K562 (cell line): ENCODE data around the gene JUND. TPM values are rescaled to one million over a fixed set of nuclear protein-coding genes. Genes with fewer than 3 reads are reported as not detected.

Source experiments
- ATAC-seq: fragments of 200-7000 bp; cut with Tn5 transposase; 3 replicates; pipeline ENCODE4 v1.9.1; 2020; ENCODE audit warnings: moderate library complexity
- BruUV-seq: library from RNA; stranded (reverse); fragments of 400-500 nt; replicated peaks from 2 replicates; lab custom pipeline; 2021; lab: Mats Ljungman, UMichigan
- CTCF ChIA-PET: fragments of 300-600 bp; formaldehyde crosslinking; extraction: SDS; loops from one replicate; lab custom pipeline; 2021; ENCODE audit warnings: low intra/inter-chr PET ratio; lab: Yijun Ruan, JAX
- POLR2A ChIA-PET: fragments of 300-600, 350-650 bp; sonication (Branson Sonifier 250); formaldehyde crosslinking; extraction: SDS; loops from one replicate; lab custom pipeline; 2021; ENCODE audit warnings: antibody characterized with exemption, inconsistent platforms; lab: Yijun Ruan, JAX
- DNase-seq, 4 experiments: peaks; one replicate each; pipeline versions ENCODE4 v3.0.0 to v3.0.0-alpha.2; 2011 to 2018; ENCODE audit warnings: low spot score in 3 of 4, mixed read lengths in 3 of 4; ENCODE audit errors: extremely low read depth in 1 of 4
- FAIRE-seq: peaks from 2 replicates; lab custom pipeline; 2011; peaks lifted over from hg19 to GRCh38; lab: Jason Lieb, UNC
- H2AFZ ChIP-seq: 2 replicates; pipeline ENCODE4 v1.6.0; 2011; ENCODE audit warnings: low read depth, low read length, control low read depth, inconsistent platforms
- H3K27ac ChIP-seq: fragments of 200-600 bp; 3 replicates; pipeline ENCODE4 v1.8.0; 2011; ENCODE audit warnings: low read depth, mild to moderate bottlenecking, control low read depth, inconsistent platforms, low read length, moderate library complexity, mixed read lengths; ENCODE audit errors: extremely low read depth
- H3K27me3 ChIP-seq, 2 experiments: fragments of 300-600 bp in 1 of 2; 2 replicates in 1 of 2; 3 replicates in 1 of 2; pipeline versions ENCODE4 v1.6.0 to v1.8.0; 2011; ENCODE audit warnings: inconsistent platforms in 2 of 2, low read length in 2 of 2, mild to moderate bottlenecking in 1 of 2, mixed read lengths in 1 of 2, moderate library complexity in 1 of 2; ENCODE audit not compliant: control insufficient read depth in 2 of 2, insufficient read depth in 2 of 2
- H3K36me3 ChIP-seq: fragments of 300-600 bp; 3 replicates; pipeline ENCODE4 v1.8.0; 2011; ENCODE audit warnings: mild to moderate bottlenecking, low read length, inconsistent platforms; ENCODE audit not compliant: control insufficient read depth, insufficient read depth
- H3K4me1 ChIP-seq, 2 experiments: fragments of 200-600 bp in 1 of 2; replicated peaks in 1 of 2; 2 replicates in 1 of 2; 3 replicates in 1 of 2; pipeline versions ENCODE4 v1.5.1 to v1.8.0; 2011; ENCODE audit warnings: inconsistent platforms in 2 of 2, low read length in 2 of 2, mild to moderate bottlenecking in 1 of 2, mixed read lengths in 1 of 2, moderate library complexity in 1 of 2; ENCODE audit not compliant: control insufficient read depth in 2 of 2, insufficient read depth in 2 of 2
- H3K4me2 ChIP-seq: 2 replicates; pipeline ENCODE4 v1.6.1; 2011; ENCODE audit warnings: low read length, control low read depth, inconsistent platforms, mixed read lengths; ENCODE audit not compliant: insufficient read depth
- H3K4me3 ChIP-seq: fragments of 200-600 bp; sonication (generic), shearing (Covaris generic); 2 replicates; pipeline ENCODE4 v1.5.1; 2016; ENCODE audit warnings: control low read depth, inconsistent platforms
- H3K79me2 ChIP-seq: fragments of 200-600 bp; 3 replicates; pipeline ENCODE4 v1.8.0; 2011; ENCODE audit warnings: low read length, inconsistent platforms; ENCODE audit not compliant: control insufficient read depth, insufficient read depth
- H3K9ac ChIP-seq, 2 experiments: 2 replicates each; pipeline versions ENCODE4 v1.6.0 to v1.6.1; 2011; ENCODE audit warnings: low read depth in 2 of 2, low read length in 2 of 2, control low read depth in 1 of 2, inconsistent platforms in 1 of 2, mild to moderate bottlenecking in 1 of 2, mixed read lengths in 1 of 2; ENCODE audit not compliant: insufficient read depth in 1 of 2
- H3K9me1 ChIP-seq: one replicate; pipeline ENCODE4 v1.6.0; 2011; ENCODE audit warnings: inconsistent platforms, mild to moderate bottlenecking, low read length, moderate library complexity; ENCODE audit not compliant: control insufficient read depth, insufficient read depth
- H3K9me3 ChIP-seq: replicated peaks from 2 replicates; pipeline ENCODE4 v1.5.1; 2011; ENCODE audit warnings: low read depth, low read length, inconsistent platforms; ENCODE audit not compliant: control insufficient read depth, insufficient read depth
- H4K20me1 ChIP-seq: replicated peaks from 2 replicates; pipeline ENCODE4 v1.6.1; 2011; ENCODE audit warnings: low read length, inconsistent platforms, mixed read lengths; ENCODE audit not compliant: control insufficient read depth, insufficient read depth
- ASH1L ChIP-seq: fragments of 450-650 bp; IDR thresholded peaks from 2 replicates; pipeline ENCODE4 v1.6.1; 2018; ENCODE audit warnings: borderline replicate concordance, mild to moderate bottlenecking, low read depth; ENCODE audit not compliant: partially characterized antibody
- CREBBP ChIP-seq: IDR thresholded peaks from one replicate; pipeline ENCODE4 v1.6.1; 2012; ENCODE audit warnings: low read depth, mild to moderate bottlenecking, control low read depth, inconsistent platforms, low read length
- HDGF ChIP-seq: fragments of 450-650 bp; IDR thresholded peaks from 2 replicates; pipeline ENCODE4 v1.6.1; 2016
- OTX1 ChIP-seq: fragments of 450-650 bp; formaldehyde crosslinking; IDR thresholded peaks from 2 replicates; pipeline ENCODE4 v1.4.0; 2022; ENCODE audit warnings: mild to moderate bottlenecking
- RBFOX2 ChIP-seq: fragments of 200-400 bp; formaldehyde crosslinking; IDR thresholded peaks from 2 replicates; pipeline ENCODE4 v1.6.1; 2017; ENCODE audit warnings: low read depth, mild to moderate bottlenecking, low read length, moderate library complexity
- SREBF1 ChIP-seq: fragments of 150-350 bp; IDR thresholded peaks from 2 replicates; pipeline ENCODE4 v1.6.1; 2014; ENCODE audit warnings: antibody characterized with exemption, low read depth, low read length, borderline replicate concordance
- YBX1 ChIP-seq: fragments of 450-650 bp; IDR thresholded peaks from 2 replicates; pipeline ENCODE4 v1.7.1; 2016; ENCODE audit warnings: mild to moderate bottlenecking
- ZFP36 ChIP-seq: fragments of 150-350 bp; IDR thresholded peaks from 2 replicates; pipeline ENCODE4 v1.6.1; 2018; ENCODE audit warnings: low read length, low read depth; ENCODE audit not compliant: partially characterized antibody
- ZFX ChIP-seq: sonication (generic); formaldehyde crosslinking; IDR thresholded peaks from 2 replicates; pipeline ENCODE4 v1.8.0; 2022; ENCODE audit warnings: mild to moderate bottlenecking, missing genetic modification reagents, moderate library complexity
- in situ Hi-C: fragments of 300-500 bp; cut with MboI; formaldehyde crosslinking; loops from 4 replicates; pipeline ENCODE4 v1.15.0; 2018; ENCODE audit warnings: inconsistent platforms, mixed read lengths
- intact Hi-C: fragments of 100-400 bp; cut with micrococcal nuclease; formaldehyde crosslinking; loops from 2 replicates; pipeline ENCODE4 v1.14.2; 2022
- polyA plus RNA-seq, 8 experiments: library from polyadenylated mRNA; depleted of rRNA in 4 of 8; stranded (reverse) in 5 of 8; unstranded in 3 of 8; fragments of >200 nt; fragmentation: Nextera tagmentation in 2 of 8; fragmentation: Illumina TruSeq in 1 of 8; extraction: Ambion mirVana in 2 of 8; extraction: Trizol in 1 of 8; gene quantifications; 2 replicates each; pipeline versions ENCODE4 v1.2.1 to v1.2.3, GENCODE V29; 2011 to 2014; ENCODE audit warnings: inconsistent platforms in 1 of 8, missing spikeins in 1 of 8
- total RNA-seq, 7 experiments: library from RNA; depleted of rRNA in 6 of 7; stranded (reverse); fragments of >200 nt in 6 of 7; fragmentation: Illumina TruSeq in 2 of 7; extraction: Trizol in 2 of 7; gene quantifications; 2 replicates each; pipeline versions ENCODE4 v1.2.1 to v1.2.3, GENCODE V29; 2011 to 2021; ENCODE audit warnings: low replicate concordance in 1 of 7
- TF ChIP-seq, protein P1 (sequence below): fragments of 250-450 bp; sonication (Bioruptor Pico); IDR thresholded peaks from 2 replicates; pipeline ENCODE4 v1.8.0; 2022; ENCODE audit warnings: moderate library complexity, mild to moderate bottlenecking, inconsistent platforms
- TF ChIP-seq, protein P2 (sequence below), 3 experiments: fragments of 200-800 bp in 1 of 3; sonication (Bioruptor generic) in 1 of 3; sonication (generic) in 1 of 3; formaldehyde crosslinking in 1 of 3; IDR thresholded peaks; 2 replicates each; pipeline versions ENCODE4 v1.6.1 to v1.8.0; 2016 to 2022; ENCODE audit warnings: mild to moderate bottlenecking in 2 of 3, missing compliant biosample characterization in 2 of 3, missing genetic modification characterization in 2 of 3, missing genetic modification reagents in 1 of 3
- TF ChIP-seq, protein P3 (sequence below): fragments of 450-650 bp; IDR thresholded peaks from 2 replicates; pipeline ENCODE4 v1.7.0; 2016; ENCODE audit warnings: borderline replicate concordance

Gene JUND
- total and polyA plus RNA-seq, 9 of the 15 experiments (the other 6 are each of a cell fraction or from before 2014, with no cell fraction given): 6.4 to 286 (median 42.3) TPM

DNA sequence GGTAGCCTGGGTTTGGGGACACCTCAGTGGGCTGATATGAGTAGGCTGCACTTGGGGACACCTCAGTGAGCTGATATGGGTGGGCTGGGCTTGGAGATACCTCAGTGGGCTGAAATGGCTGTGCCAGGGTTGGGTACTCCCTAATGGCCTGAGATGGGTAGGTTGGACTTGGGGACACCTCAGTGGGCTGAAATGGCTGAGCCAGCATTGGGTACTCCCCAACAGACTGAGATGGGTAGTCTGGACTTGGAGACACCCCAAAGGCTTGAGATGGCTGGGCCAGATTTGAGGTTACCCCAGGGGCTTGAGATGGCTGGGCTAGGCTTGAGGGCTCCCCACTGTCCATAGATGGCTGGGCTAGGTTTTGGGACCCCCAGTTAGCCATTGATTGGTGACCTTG lies 19.3 kb downstream of the JUND start:
- CTCF ChIA-PET: no interaction called here
- no peaks in the 10 kb centered on the region for H4K20me1 ChIP-seq
- TF ChIP-seq SREBF1 (no peak), ASH1L (no peak), ZFP36 (no peak), ZFX (CRISPR knock-in tag) (no peak), RBFOX2 (no peak), YBX1 (no peak), OTX1 (CRISPR knock-in tag) (no peak), HDGF (no peak), CREBBP (no peak)
- TF ChIP-seq, protein P1, sequence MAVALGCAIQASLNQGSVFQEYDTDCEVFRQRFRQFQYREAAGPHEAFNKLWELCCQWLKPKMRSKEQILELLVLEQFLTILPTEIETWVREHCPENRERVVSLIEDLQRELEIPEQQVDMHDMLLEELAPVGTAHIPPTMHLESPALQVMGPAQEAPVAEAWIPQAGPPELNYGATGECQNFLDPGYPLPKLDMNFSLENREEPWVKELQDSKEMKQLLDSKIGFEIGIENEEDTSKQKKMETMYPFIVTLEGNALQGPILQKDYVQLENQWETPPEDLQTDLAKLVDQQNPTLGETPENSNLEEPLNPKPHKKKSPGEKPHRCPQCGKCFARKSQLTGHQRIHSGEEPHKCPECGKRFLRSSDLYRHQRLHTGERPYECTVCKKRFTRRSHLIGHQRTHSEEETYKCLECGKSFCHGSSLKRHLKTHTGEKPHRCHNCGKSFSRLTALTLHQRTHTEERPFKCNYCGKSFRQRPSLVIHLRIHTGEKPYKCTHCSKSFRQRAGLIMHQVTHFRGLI (CRISPR knock-in tag): no peak
- TF ChIP-seq, protein P2, sequence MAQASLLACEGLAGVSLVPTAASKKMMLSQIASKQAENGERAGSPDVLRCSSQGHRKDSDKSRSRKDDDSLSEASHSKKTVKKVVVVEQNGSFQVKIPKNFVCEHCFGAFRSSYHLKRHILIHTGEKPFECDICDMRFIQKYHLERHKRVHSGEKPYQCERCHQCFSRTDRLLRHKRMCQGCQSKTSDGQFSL (CRISPR knock-in tag; IDR thresholded peaks at IDR 0.05): no peak
- TF ChIP-seq, protein P2 (tag; IDR thresholded peaks at IDR 0.05): no peak
- TF ChIP-seq, protein P3, sequence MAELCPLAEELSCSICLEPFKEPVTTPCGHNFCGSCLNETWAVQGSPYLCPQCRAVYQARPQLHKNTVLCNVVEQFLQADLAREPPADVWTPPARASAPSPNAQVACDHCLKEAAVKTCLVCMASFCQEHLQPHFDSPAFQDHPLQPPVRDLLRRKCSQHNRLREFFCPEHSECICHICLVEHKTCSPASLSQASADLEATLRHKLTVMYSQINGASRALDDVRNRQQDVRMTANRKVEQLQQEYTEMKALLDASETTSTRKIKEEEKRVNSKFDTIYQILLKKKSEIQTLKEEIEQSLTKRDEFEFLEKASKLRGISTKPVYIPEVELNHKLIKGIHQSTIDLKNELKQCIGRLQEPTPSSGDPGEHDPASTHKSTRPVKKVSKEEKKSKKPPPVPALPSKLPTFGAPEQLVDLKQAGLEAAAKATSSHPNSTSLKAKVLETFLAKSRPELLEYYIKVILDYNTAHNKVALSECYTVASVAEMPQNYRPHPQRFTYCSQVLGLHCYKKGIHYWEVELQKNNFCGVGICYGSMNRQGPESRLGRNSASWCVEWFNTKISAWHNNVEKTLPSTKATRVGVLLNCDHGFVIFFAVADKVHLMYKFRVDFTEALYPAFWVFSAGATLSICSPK: no peak

More for the DNA sequence above, 19.3 kb downstream of the JUND start:
- FAIRE-seq (no peak), DNase-seq (no peak), ATAC-seq (no peak)
- Histone ChIP-seq H3K4me1 (peaks cover 10 to 41% of the 10 kb centered on the region in 2 experiments), H2AFZ (no peak overlapping the region), H3K79me2 (no peaks in the 10 kb centered on the region), H3K9me1 (no peaks in the 10 kb centered on the region), H3K27ac (no peak overlapping the region), H3K36me3 (no peaks in the 10 kb centered on the region), H3K9me3 (no peaks in the 10 kb centered on the region), H3K4me2 (no peak overlapping the region), H3K9ac (no peak overlapping the region), H3K27me3 (peaks cover 2 to 16% of the 10 kb centered on the region in 2 experiments; a peak in 2 of 5 replicates), H3K4me3 (no peak overlapping the region)
- in situ Hi-C loops: no loop called here
- intact Hi-C loops: no loop called here
- POLR2A ChIA-PET: interaction anchor here (1.2 to 3.3 kb wide), 5 partner anchors 9 to 38 kb away, joined by 3 to 44 read pairs (median 7); partner anchors contain the start of genes IQCN and JUND
- no TSS peak for BruUV-seq
